Hepatocyte (in vitro differentiated cells): ENCODE measurements around the gene NADK. TPM values are rescaled to one million over a fixed set of nuclear protein-coding genes. Genes with fewer than 3 reads are reported as not detected.

Source experiments
- DNase-seq: peaks from one replicate; pipeline ENCODE4 v3.0.0-alpha.2; 2016; ENCODE audit warnings: low spot score
- H2AFZ ChIP-seq: fragments of 200-600 bp; sonication (generic); 2 replicates; pipeline ENCODE4 v1.6.0; 2016; ENCODE audit warnings: antibody characterized with exemption, mild to moderate bottlenecking
- H3K27ac ChIP-seq: fragments of 200-600 bp; sonication (generic); 2 replicates; pipeline ENCODE4 v1.5.1; 2016; ENCODE audit warnings: mild to moderate bottlenecking
- H3K27me3 ChIP-seq: fragments of 200-600 bp; sonication (generic); 2 replicates; pipeline ENCODE4 v1.6.1; 2016
- H3K36me3 ChIP-seq: fragments of 200-600 bp; sonication (generic); replicated peaks from 2 replicates; pipeline ENCODE4 v1.5.1; 2016; ENCODE audit warnings: low read depth; ENCODE audit not compliant: insufficient read depth
- H3K4me1 ChIP-seq: fragments of 200-600 bp; sonication (generic); 2 replicates; pipeline ENCODE4 v1.5.1; 2016; ENCODE audit warnings: mild to moderate bottlenecking, moderate library complexity; ENCODE audit not compliant: insufficient read depth
- H3K4me2 ChIP-seq: fragments of 200-600 bp; sonication (generic); 2 replicates; pipeline ENCODE4 v1.6.0; 2016
- H3K4me3 ChIP-seq: fragments of 200-600 bp; sonication (generic); 2 replicates; pipeline ENCODE4 v1.5.1; 2016; ENCODE audit warnings: mild to moderate bottlenecking
- H3K79me2 ChIP-seq: fragments of 200-600 bp; sonication (generic); 2 replicates; pipeline ENCODE4 v1.6.0; 2017; ENCODE audit warnings: mild to moderate bottlenecking
- H3K9me2 ChIP-seq: fragments of 200-600 bp; sonication (generic); replicated peaks from 2 replicates; pipeline ENCODE4 v1.6.0; 2017; ENCODE audit warnings: mild to moderate bottlenecking; ENCODE audit not compliant: insufficient read depth
- H3K9me3 ChIP-seq: fragments of 200-600 bp; sonication (generic); 2 replicates; pipeline ENCODE4 v1.5.1; 2016; ENCODE audit warnings: low read depth, mild to moderate bottlenecking
- H4K20me1 ChIP-seq: fragments of 200-600 bp; sonication (generic); 2 replicates; pipeline ENCODE4 v1.6.0; 2016; ENCODE audit warnings: mild to moderate bottlenecking; ENCODE audit not compliant: insufficient read depth, poor library complexity, severe bottlenecking
- EZH2 ChIP-seq: fragments of 200-600 bp; sonication (generic); IDR thresholded peaks from 2 replicates; pipeline ENCODE4 v1.6.1; 2016; ENCODE audit warnings: antibody characterized with exemption, mild to moderate bottlenecking, borderline replicate concordance
- EZH2phosphoT487 ChIP-seq: fragments of 200-600 bp; sonication (generic); IDR thresholded peaks from one replicate; pipeline ENCODE4 v1.6.1; 2018; ENCODE audit warnings: antibody characterized with exemption, mild to moderate bottlenecking, low read depth, moderate library complexity; ENCODE audit not compliant: unreplicated experiment, severe bottlenecking
- WGBS: methylation state at CpG from one replicate; pipeline ENCODE4 v1.1.6; 2016; ENCODE audit warnings: low lambda C conversion rate; ENCODE audit errors: missing lambda C conversion rate; 5-methylcytosine and 5-hydroxymethylcytosine counted together
- polyA plus RNA-seq: library from polyadenylated mRNA; unstranded; fragments of >200 nt; fragmentation: Nextera tagmentation; extraction: Ambion mirVana; gene quantifications from 2 replicates; pipeline ENCODE4 v1.2.1, GENCODE V29; 2016
- total RNA-seq: library from RNA; depleted of rRNA; stranded (reverse); fragments of >200 nt; gene quantifications from 2 replicates; pipeline ENCODE4 v1.2.3, GENCODE V29; 2014
- TF ChIP-seq, protein P1 (sequence below): fragments of 200-600 bp; sonication (generic); IDR thresholded peaks from 2 replicates; pipeline ENCODE4 v1.5.1; 2016; ENCODE audit warnings: antibody characterized with exemption, mild to moderate bottlenecking; ENCODE audit not compliant: poor library complexity

Gene NADK
- total and polyA plus RNA-seq, 2 experiments from 2014 or later: 46.9 to 68.2 TPM

DNA sequence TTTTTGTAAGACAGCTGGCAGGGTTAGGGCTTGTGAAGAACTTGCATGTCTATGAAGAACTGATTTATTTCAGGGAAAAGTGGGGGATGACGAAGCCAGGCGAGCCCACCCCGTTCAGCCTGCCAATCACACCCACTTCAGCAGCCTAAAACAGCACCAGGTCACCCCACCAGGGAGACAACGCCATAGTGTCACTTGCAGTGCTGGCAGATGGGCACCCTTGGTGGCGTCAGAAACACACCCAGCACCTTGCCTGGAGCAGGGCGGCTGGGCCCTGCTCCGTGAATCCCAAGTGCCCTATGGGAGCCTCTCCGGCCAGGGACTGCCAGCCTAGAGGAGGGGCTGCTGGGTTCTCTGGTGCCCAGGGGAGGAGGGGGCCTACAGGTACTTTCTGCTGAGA is 5.0 kb upstream of the NADK start:
- 84% methylated on average over 8 of the region's 8 CpGs for WGBS
- no peak overlapping the region for H2AFZ ChIP-seq
- no peak overlapping the region for H3K4me3 ChIP-seq
- no peaks in the 10 kb centered on the region for H3K9me2 ChIP-seq
- TF ChIP-seq EZH2: no peak
- TF ChIP-seq, protein P1, sequence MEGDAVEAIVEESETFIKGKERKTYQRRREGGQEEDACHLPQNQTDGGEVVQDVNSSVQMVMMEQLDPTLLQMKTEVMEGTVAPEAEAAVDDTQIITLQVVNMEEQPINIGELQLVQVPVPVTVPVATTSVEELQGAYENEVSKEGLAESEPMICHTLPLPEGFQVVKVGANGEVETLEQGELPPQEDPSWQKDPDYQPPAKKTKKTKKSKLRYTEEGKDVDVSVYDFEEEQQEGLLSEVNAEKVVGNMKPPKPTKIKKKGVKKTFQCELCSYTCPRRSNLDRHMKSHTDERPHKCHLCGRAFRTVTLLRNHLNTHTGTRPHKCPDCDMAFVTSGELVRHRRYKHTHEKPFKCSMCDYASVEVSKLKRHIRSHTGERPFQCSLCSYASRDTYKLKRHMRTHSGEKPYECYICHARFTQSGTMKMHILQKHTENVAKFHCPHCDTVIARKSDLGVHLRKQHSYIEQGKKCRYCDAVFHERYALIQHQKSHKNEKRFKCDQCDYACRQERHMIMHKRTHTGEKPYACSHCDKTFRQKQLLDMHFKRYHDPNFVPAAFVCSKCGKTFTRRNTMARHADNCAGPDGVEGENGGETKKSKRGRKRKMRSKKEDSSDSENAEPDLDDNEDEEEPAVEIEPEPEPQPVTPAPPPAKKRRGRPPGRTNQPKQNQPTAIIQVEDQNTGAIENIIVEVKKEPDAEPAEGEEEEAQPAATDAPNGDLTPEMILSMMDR: no peak
- no peak for TF ChIP-seq EZH2phosphoT487
- no peaks in the 10 kb centered on the region for H3K27me3 ChIP-seq
- H3K9me3 ChIP-seq: no peaks in the 10 kb centered on the region
- DNase-seq: no peak
- H3K4me1 ChIP-seq: peaks cover 45% of the 10 kb centered on the region
- no peaks in the 10 kb centered on the region for H4K20me1 ChIP-seq
- no peaks in the 10 kb centered on the region for H3K36me3 ChIP-seq
- peak overlapping the region; percentile 84 for H3K27ac ChIP-seq
- H3K4me2 ChIP-seq: peak overlapping the region; percentile 94
- H3K79me2 ChIP-seq: peaks cover 2% of the 10 kb centered on the region

DNA sequence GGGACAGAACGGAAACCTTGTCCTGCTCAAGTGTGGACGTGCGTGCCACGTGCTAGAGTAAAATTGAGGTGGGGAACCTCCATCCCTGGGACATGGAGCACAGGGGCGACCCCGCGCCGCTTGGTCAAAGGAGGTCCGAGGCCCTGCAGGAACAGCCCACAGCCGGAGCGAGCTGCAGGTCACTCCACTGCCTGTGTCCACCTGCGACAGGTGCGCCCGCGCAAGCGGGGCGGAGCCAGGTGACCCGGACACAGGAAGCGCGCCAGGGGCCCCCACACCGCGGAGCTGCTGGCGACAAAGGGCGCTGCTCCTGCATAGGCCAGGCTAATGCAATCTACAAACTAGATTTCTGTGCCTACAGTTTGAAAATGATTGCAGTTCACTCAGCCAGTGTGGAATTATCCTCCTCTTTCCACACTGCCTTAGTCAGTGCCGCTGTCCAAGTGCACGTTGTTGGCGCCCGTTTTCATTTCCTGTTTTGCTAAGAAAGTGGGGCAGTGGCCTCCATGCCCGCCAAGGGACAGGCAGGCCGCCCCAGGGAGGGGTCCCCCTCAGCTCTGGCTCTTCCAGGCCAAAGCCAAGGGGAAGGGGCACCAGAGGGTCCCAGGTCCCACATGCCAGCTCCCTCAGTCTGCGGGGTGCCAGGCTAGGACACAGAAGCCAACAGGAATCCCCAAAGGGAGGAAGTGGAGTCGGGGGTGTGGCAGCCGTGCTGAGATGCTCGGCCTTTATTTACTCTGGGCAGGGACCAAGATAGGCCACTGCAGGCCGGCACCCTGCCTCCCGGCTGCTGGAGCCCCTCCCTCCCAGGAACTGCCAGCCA is 4.3 kb upstream of the NADK start:
- Histone ChIP-seq H3K36me3 (no peaks in the 10 kb centered on the region), H3K27me3 (no peaks in the 10 kb centered on the region), H3K9me3 (no peaks in the 10 kb centered on the region), H3K4me2 (peak overlapping the region; percentile 94), H3K4me1 (peaks cover 45% of the 10 kb centered on the region), H3K4me3 (peak overlapping the region; percentile 11), H3K79me2 (peaks cover 7% of the 10 kb centered on the region), H4K20me1 (no peaks in the 10 kb centered on the region), H3K27ac (peak overlapping the region; percentile 96), H3K9me2 (no peaks in the 10 kb centered on the region), H2AFZ (peak overlapping the region; percentile 14)
- peak; percentile 81 for DNase-seq
- 23% methylated on average over 36 of the region's 36 CpGs for WGBS
- TF ChIP-seq EZH2phosphoT487: no peak
- TF ChIP-seq EZH2: no peak
- TF ChIP-seq, protein P1: no peak

DNA sequence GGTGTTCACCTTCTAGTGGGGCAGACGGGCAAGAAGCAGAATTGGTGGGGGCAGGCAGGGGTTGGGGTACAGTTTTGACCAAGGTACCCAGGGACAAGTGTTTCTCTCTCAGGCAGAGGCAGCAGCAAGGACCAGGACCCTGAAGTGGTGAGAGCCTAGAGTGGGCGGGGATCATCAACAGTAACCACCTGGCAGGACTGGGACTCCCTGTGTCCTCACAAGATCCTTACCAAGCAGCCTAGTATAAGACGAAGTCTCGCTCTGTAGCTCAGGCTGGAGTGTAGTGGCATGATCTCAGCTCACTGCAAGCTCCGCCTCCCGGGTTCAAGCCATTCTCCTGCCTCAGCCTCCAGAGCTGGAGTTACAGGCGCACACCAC is 3.2 kb upstream of the NADK start:
- 92% methylated on average over 7 of the region's 7 CpGs for WGBS
- no peak overlapping the region for H3K4me3 ChIP-seq
- peaks cover 6% of the 10 kb centered on the region for H4K20me1 ChIP-seq
- H3K36me3 ChIP-seq: no peaks in the 10 kb centered on the region
- no peak for TF ChIP-seq EZH2
- TF ChIP-seq, protein P1: no peak
- no peak for TF ChIP-seq EZH2phosphoT487
- peak overlapping the region; percentile 94 for H3K4me2 ChIP-seq
- peak overlapping the region; percentile 96 for H3K27ac ChIP-seq
- peaks cover 16% of the 10 kb centered on the region for H3K79me2 ChIP-seq
- H2AFZ ChIP-seq: no peak overlapping the region
- no peaks in the 10 kb centered on the region for H3K27me3 ChIP-seq
- H3K9me3 ChIP-seq: no peaks in the 10 kb centered on the region
- H3K9me2 ChIP-seq: no peaks in the 10 kb centered on the region
- peaks cover 54% of the 10 kb centered on the region for H3K4me1 ChIP-seq
- no peak for DNase-seq
